Naive thymus-derived CD8-positive, alpha-beta T cell (primary cell): ENCODE data around the gene ADAR. TPM values are rescaled to one million over a fixed set of nuclear protein-coding genes. Genes with fewer than 3 reads are reported as not detected.

Source experiments
- ATAC-seq, 2 donors: fragments of 150-1000 bp; cut with Tn5 transposase in 1 of 2; sonication (Bioruptor Pico), chemical (Tn5 transposase) in 1 of 2; 1 replicate in 1 of 2; 2 replicates in 1 of 2; pipeline ENCODE4 v1.10.0; 2021; ENCODE audit warnings: mild to moderate bottlenecking in 2 of 2, moderate library complexity in 2 of 2
- POLR2A ChIA-PET: fragments of 350-600 bp; sonication (Branson Sonifier 250); formaldehyde crosslinking; loops from one replicate; lab custom pipeline; 2021; ENCODE audit warnings: antibody characterized with exemption; lab: Charles Lee
- DNase-seq, 10 donors: peaks; one replicate each; pipeline versions ENCODE4 v3.0.0 to v3.0.0-alpha.2; 2020 to 2022
- H3K27ac Mint-ChIP-seq, 10 donors: one replicate each; pipeline ENCODE4 v1.8.0; 2020 to 2022; ENCODE audit warnings: mild to moderate bottlenecking in 10 of 10, mixed read lengths in 10 of 10, moderate library complexity in 4 of 10, inconsistent platforms in 1 of 10
- H3K27me3 Mint-ChIP-seq, 5 donors: one replicate each; pipeline ENCODE4 v1.8.0; 2021 to 2022; ENCODE audit warnings: mixed read lengths in 5 of 5
- H3K36me3 Mint-ChIP-seq, 3 donors: one replicate each; pipeline ENCODE4 v1.8.0; 2020 to 2022; ENCODE audit warnings: mixed read lengths in 3 of 3, mild to moderate bottlenecking in 2 of 3, inconsistent platforms in 1 of 3
- H3K4me1 Mint-ChIP-seq, 4 donors: one replicate each; pipeline ENCODE4 v1.8.0; 2021 to 2022; ENCODE audit warnings: mixed read lengths in 4 of 4
- H3K4me3 Mint-ChIP-seq, 10 donors: one replicate each; pipeline ENCODE4 v1.8.0; 2020 to 2022; ENCODE audit warnings: mild to moderate bottlenecking in 10 of 10, mixed read lengths in 10 of 10, moderate library complexity in 6 of 10, inconsistent platforms in 1 of 10
- H3K9me3 Mint-ChIP-seq, 9 donors: one replicate each; pipeline ENCODE4 v1.8.0; 2020 to 2022; ENCODE audit warnings: mixed read lengths in 9 of 9, mild to moderate bottlenecking in 3 of 9, inconsistent platforms in 1 of 9, moderate library complexity in 1 of 9
- polyA plus RNA-seq, 3 donors: library from polyadenylated mRNA; unstranded; fragments of 300-500 nt; fragmentation: Illumina TruSeq; gene quantifications; one replicate each; pipeline ENCODE4 v1.2.3, GENCODE V29; 2021
- total RNA-seq, 8 experiments: library from RNA in 2 of 8; stranded (reverse) in 2 of 8; gene quantifications; one replicate each; pipeline ENCODE4 v1.2.3 and lab custom pipeline; 2021 to 2026

Gene ADAR
- total and polyA plus RNA-seq, 5 experiments from 2014 or later = 93.2 to 251 (median 132) TPM

- peak in 1 of 2 donors; percentile 10 for ATAC-seq
- POLR2A ChIA-PET = interaction anchor here (1.2 to 1.3 kb wide), 2 partner anchors 8 to 10 kb away, joined by 4 to 6 read pairs; partner anchors contain the start of gene UBE2Q1
These were observed 39.7 kb downstream of the ADAR start for GRCh38 chr1:154568157-154568815.

GRCh38 chr1:154567386-154568156, 40.4 kb downstream of the ADAR start, which contains the start of gene CHRNB2:
TSS of gene CHRNB2 (plus strand) at chr1:154567778. CDS start at chr1:154568045, 267 bp downstream.
- Mint-ChIP-seq H3K27me3 (peaks cover 7 to 34% (median 23%) of the 10 kb centered on the region in 5 donors), H3K27ac (peak within 1 kb of the TSS in 4 of 10 donors; percentile 40 to 68 (median 52)), H3K4me3 (peak within 1 kb of the TSS in 6 of 10 donors; percentile 18 to 75 (median 46)), H3K9me3 (no peaks in the 10 kb centered on the region), H3K4me1 (peaks cover 3 to 14% (median 10%) of the 10 kb centered on the region in 4 donors), H3K36me3 (no peaks in the 10 kb centered on the region)
- POLR2A ChIA-PET = interaction anchor here (1.3 kb wide), 1 partner anchor 9 kb away, joined by 6 read pairs; no protein-coding TSS in a partner anchor
- DNase-seq = peak; percentile 53 to 86 (median 74)
- ATAC-seq = peak; percentile 99

More at GRCh38 chr1:154568157-154568815, 39.7 kb downstream of the ADAR start:
- no peaks in the 10 kb centered on the region for H3K9me3 Mint-ChIP-seq
- H3K27ac Mint-ChIP-seq = peak overlapping the region in 1 of 10 donors; percentile 49
- H3K36me3 Mint-ChIP-seq = no peaks in the 10 kb centered on the region
- H3K4me1 Mint-ChIP-seq = peaks cover 3 to 14% (median 10%) of the 10 kb centered on the region in 4 donors
- DNase-seq = peak in 1 of 10 donors; percentile 40
- H3K4me3 Mint-ChIP-seq = peak overlapping the region in 2 of 10 donors; percentile 37 to 75
- peaks cover 7 to 34% (median 23%) of the 10 kb centered on the region in 5 donors for H3K27me3 Mint-ChIP-seq

- Mint-ChIP-seq H3K4me3 (no peak overlapping the region), H3K27me3 (peaks cover 4 to 31% (median 20%) of the 10 kb centered on the region in 5 donors), H3K27ac (no peak overlapping the region), H3K36me3 (no peaks in the 10 kb centered on the region), H3K4me1 (peaks cover 3 to 12% (median 8%) of the 10 kb centered on the region in 4 donors), H3K9me3 (no peaks in the 10 kb centered on the region)
- ATAC-seq (no peak), DNase-seq (no peak)
- POLR2A ChIA-PET = no interaction called here
These were observed 42.1 kb downstream of the ADAR start for GRCh38 chr1:154565876-154566275.

GRCh38 chr1:154559466-154560044, 48.4 kb downstream of the ADAR start:
- peak; percentile 38 to 51 for ATAC-seq
- peak; percentile 62 to 90 (median 80) for DNase-seq
- Mint-ChIP-seq H3K4me3 (peak overlapping the region; percentile 84 to 97 (median 92)), H3K9me3 (no peaks in the 10 kb centered on the region), H3K27me3 (peaks cover 0 to 2% (median 0%) of the 10 kb centered on the region in 5 donors), H3K36me3 (peaks cover 0 to 20% (median 0%) of the 10 kb centered on the region in 3 donors), H3K27ac (peak overlapping the region; percentile 86 to 97 (median 93)), H3K4me1 (peaks cover 20 to 37% (median 32%) of the 10 kb centered on the region in 4 donors)
- POLR2A ChIA-PET = interaction anchor here (1.1 to 1.8 kb wide), 8 partner anchors 49 to 502 kb away, joined by 3 to 7 read pairs (median 4); partner anchors contain the start of genes ADAR and PMVK

GRCh38 chr1:154558720-154559465, 49.1 kb downstream of the ADAR start:
- POLR2A ChIA-PET = interaction anchor here (0.6 to 1.8 kb wide), 7 partner anchors 10 to 539 kb away, joined by 3 to 7 read pairs (median 4); partner anchors contain the start of gene ADAR
- DNase-seq (peak; percentile 95 to 100 (median 100)), ATAC-seq (peak; percentile 92 to 93)
- no peaks in the 10 kb centered on the region for H3K27me3 Mint-ChIP-seq
- peaks cover 20 to 37% (median 33%) of the 10 kb centered on the region in 4 donors for H3K4me1 Mint-ChIP-seq
- H3K9me3 Mint-ChIP-seq = no peaks in the 10 kb centered on the region
- peaks cover 0 to 25% (median 2%) of the 10 kb centered on the region in 3 donors for H3K36me3 Mint-ChIP-seq
- peak overlapping the region; percentile 86 to 97 (median 93) for H3K27ac Mint-ChIP-seq
- H3K4me3 Mint-ChIP-seq = peak overlapping the region; percentile 84 to 97 (median 92)

GRCh38 chr1:154557939-154558719, 49.9 kb downstream of the ADAR start, which contains the start of gene UBE2Q1:
TSS of gene UBE2Q1 (minus strand) at chr1:154558662. CDS start at chr1:154558553, 109 bp downstream.
- Mint-ChIP-seq H3K27ac (peak within 1 kb of the TSS; percentile 86 to 97 (median 94)), H3K4me3 (peak within 1 kb of the TSS; percentile 87 to 97 (median 95)), H3K4me1 (peaks cover 20 to 41% (median 35%) of the 10 kb centered on the region in 4 donors), H3K9me3 (no peaks in the 10 kb centered on the region), H3K36me3 (peaks cover 0 to 33% (median 6%) of the 10 kb centered on the region in 3 donors), H3K27me3 (no peaks in the 10 kb centered on the region)
- DNase-seq (peak in 8 of 10 donors; percentile 12 to 37 (median 32)), ATAC-seq (peak in 1 of 2 donors; percentile 62)
- POLR2A ChIA-PET = interaction anchor here (0.6 to 1.8 kb wide), 3 partner anchors 11 to 540 kb away, joined by 3 to 7 read pairs (median 4); partner anchors contain the start of gene ADAR

GRCh38 chr1:154557248-154557938, 50.6 kb downstream of the ADAR start:
- peaks cover 20 to 41% (median 35%) of the 10 kb centered on the region in 4 donors for H3K4me1 Mint-ChIP-seq
- POLR2A ChIA-PET = interaction anchor here (1.0 to 1.8 kb wide), 3 partner anchors 12 to 227 kb away, joined by 3 to 7 read pairs (median 4); partner anchors contain the start of gene ADAR
- ATAC-seq (no peak), DNase-seq (peak in 2 of 10 donors; percentile 5 to 12)
- no peaks in the 10 kb centered on the region for H3K9me3 Mint-ChIP-seq
- H3K36me3 Mint-ChIP-seq = peaks cover 0 to 40% (median 6%) of the 10 kb centered on the region in 3 donors
- no peaks in the 10 kb centered on the region for H3K27me3 Mint-ChIP-seq
- peak overlapping the region; percentile 87 to 97 (median 92) for H3K4me3 Mint-ChIP-seq
- peak overlapping the region; percentile 86 to 97 (median 94) for H3K27ac Mint-ChIP-seq

- H3K27me3 Mint-ChIP-seq = no peaks in the 10 kb centered on the region
- H3K4me3 Mint-ChIP-seq = peak overlapping the region in 9 of 10 donors; percentile 59 to 97 (median 92)
- peaks cover 0 to 50% (median 6%) of the 10 kb centered on the region in 3 donors for H3K36me3 Mint-ChIP-seq
- ATAC-seq (no peak), DNase-seq (no peak)
- H3K9me3 Mint-ChIP-seq = no peaks in the 10 kb centered on the region
- H3K27ac Mint-ChIP-seq = peak overlapping the region in 9 of 10 donors; percentile 21 to 96 (median 82)
- POLR2A ChIA-PET = interaction anchor here (0.7 to 1.0 kb wide), 2 partner anchors 228 to 638 kb away, joined by 3 read pairs; no protein-coding TSS in a partner anchor
- H3K4me1 Mint-ChIP-seq = peaks cover 20 to 41% (median 35%) of the 10 kb centered on the region in 4 donors
These were observed 51.6 kb downstream of the ADAR start for GRCh38 chr1:154556422-154556821.

GRCh38 chr1:154553056-154554030, 54.6 kb downstream of the ADAR start:
- no peaks in the 10 kb centered on the region for H3K9me3 Mint-ChIP-seq
- H3K4me1 Mint-ChIP-seq = peaks cover 27 to 49% (median 43%) of the 10 kb centered on the region in 4 donors
- H3K27ac Mint-ChIP-seq = peak overlapping the region in 2 of 10 donors; percentile 27 to 37
- ATAC-seq (no peak), DNase-seq (no peak)
- POLR2A ChIA-PET = no interaction called here
- H3K36me3 Mint-ChIP-seq = peaks cover 6 to 77% (median 9%) of the 10 kb centered on the region in 3 donors
- H3K27me3 Mint-ChIP-seq = no peaks in the 10 kb centered on the region
- peak overlapping the region in 1 of 10 donors; percentile 38 for H3K4me3 Mint-ChIP-seq
